Raji (cell line): ENCODE measurements around the gene ZNF778.

Experiments
- POLR2A ChIP-seq: IDR thresholded peaks from 2 replicates; pipeline ENCODE4 v1.6.1; 2011; ENCODE audit warnings: low read depth, low read length, control low read depth; ENCODE audit not compliant: insufficient read depth

ZNF778 gene

GRCh38 chr16:89257757-89258465 lies 40.4 kb downstream of the ZNF778 start:
- no peak for TF ChIP-seq POLR2A

GRCh38 chr16:89261691-89262563 lies 44.4 kb downstream of the ZNF778 start:
- TF ChIP-seq POLR2A = no peak

- TF ChIP-seq POLR2A = no peak
Observed at GRCh38 chr16:89264800-89265550, 47.5 kb downstream of the ZNF778 start.

GRCh38 chr16:89265647-89266046 lies 48.1 kb downstream of the ZNF778 start:
- no peak for TF ChIP-seq POLR2A

- TF ChIP-seq POLR2A = no peak
Observed at GRCh38 chr16:89266521-89267134, 49.1 kb downstream of the ZNF778 start.

GRCh38 chr16:89268585-89268984 lies 51.1 kb downstream of the ZNF778 start:
- no peak for TF ChIP-seq POLR2A

- no peak for TF ChIP-seq POLR2A
Observed at GRCh38 chr16:89268987-89269735, 51.7 kb downstream of the ZNF778 start.

- TF ChIP-seq POLR2A = no peak
Observed at GRCh38 chr16:89269805-89270665, 52.5 kb downstream of the ZNF778 start.

- TF ChIP-seq POLR2A = no peak
Observed at GRCh38 chr16:89270666-89271345, 53.3 kb downstream of the ZNF778 start.

GRCh38 chr16:89272631-89273030 lies 55.1 kb downstream of the ZNF778 start:
- no peak for TF ChIP-seq POLR2A

- TF ChIP-seq POLR2A = no peak
Observed at GRCh38 chr16:89273741-89274472, 56.4 kb downstream of the ZNF778 start.

GRCh38 chr16:89274561-89275283 lies 57.2 kb downstream of the ZNF778 start:
- TF ChIP-seq POLR2A = no peak

GRCh38 chr16:89275284-89275584 lies 57.7 kb downstream of the ZNF778 start:
- TF ChIP-seq POLR2A = no peak
